C1 segment of cervical spinal cord (tissue), 14 donors: ENCODE results near the gene UBAC2.
A peak's percentile ranks its signal among the peaks of the same experiment; 100 is the strongest.
"Not testable (repeated sequence)": the region's sequence is repeated elsewhere in the genome, so short reads cannot be mapped to it uniquely, and the experiment has no call there.

Experiments used
- DNase-seq, 14 donors: peaks; one replicate each; lab custom pipeline; 2025; lab: John Stamatoyannopoulos, UW

Gene UBAC2

DNA sequence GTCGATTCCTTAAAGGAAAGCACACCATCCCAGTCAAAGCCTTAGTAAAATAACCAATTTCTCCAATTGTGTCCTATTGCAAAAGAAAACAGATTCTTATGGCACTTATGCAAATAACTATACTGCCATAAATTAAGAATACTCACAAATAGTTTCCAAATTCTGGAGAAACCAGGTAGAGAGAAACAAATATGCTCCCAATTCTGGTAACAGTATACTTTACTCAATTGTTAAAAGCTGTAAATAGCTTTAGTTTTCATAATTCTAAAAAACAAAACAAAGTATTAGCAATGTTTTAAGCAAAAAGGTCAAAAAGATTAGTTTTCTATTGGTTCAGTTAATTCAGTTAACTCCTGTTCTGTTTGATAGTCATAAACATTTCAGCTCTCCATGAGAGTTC is 18.2 kb upstream of the UBAC2 start:
- no peak for DNase-seq

DNA sequence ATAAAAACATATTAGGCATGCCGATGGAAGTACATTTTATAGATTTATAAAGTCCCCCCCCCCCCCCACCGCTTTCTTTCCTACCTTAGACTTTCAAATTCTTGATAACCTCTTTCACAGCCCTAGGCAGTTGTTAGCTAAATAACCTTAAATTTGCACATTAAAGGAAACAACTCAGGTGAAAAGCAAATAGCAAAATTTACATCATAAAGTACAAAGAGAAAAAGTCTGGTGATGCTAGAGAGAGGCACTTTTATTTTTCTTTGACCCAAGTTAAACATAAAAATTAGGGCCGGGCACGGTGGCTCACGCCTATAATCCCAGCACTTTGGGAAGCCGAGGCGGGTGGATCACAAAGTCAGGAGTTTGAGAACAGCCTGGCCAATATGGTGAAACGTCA is 15.0 kb upstream of the UBAC2 start:
- no peak for DNase-seq

DNA sequence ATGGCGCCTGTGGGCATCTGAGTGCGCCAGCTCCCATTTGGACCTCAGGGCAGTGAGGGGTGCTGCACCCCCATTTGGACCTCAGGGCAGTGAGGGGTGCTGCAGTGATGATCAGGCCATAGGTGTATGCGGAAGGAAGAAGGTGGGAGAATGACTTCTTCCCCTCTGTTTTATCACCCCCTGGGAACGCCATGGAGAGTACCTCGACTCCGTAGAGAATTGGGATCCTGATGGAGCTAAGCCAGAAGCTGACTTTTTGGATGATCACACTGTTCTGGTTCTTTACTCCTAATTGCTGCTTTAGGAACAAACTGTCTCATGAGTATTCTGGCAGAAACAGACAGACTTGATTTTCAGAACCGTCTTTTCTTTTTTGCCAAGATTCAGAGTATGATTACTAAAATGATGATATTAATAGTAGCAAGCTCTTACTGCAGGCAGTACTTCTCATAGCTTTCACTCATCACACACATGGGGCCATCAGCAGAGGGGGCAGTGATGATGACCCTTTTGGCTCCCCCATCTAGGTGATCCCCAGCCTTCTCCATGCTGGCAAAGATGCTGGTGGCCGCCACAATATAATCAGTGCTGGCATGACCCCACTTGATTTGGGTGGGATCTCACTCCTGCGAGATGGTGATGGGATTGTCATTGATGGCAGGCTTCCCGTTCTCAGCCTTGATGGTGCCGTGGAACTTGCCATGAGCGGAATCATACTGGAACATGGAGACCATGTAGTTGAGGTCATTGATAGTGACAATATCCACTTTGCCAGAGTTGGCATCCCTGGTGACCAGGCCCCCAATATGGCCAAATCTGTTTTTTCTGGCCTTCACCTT is 10.3 kb upstream of the UBAC2 start:
- DNase-seq = no peak

DNA sequence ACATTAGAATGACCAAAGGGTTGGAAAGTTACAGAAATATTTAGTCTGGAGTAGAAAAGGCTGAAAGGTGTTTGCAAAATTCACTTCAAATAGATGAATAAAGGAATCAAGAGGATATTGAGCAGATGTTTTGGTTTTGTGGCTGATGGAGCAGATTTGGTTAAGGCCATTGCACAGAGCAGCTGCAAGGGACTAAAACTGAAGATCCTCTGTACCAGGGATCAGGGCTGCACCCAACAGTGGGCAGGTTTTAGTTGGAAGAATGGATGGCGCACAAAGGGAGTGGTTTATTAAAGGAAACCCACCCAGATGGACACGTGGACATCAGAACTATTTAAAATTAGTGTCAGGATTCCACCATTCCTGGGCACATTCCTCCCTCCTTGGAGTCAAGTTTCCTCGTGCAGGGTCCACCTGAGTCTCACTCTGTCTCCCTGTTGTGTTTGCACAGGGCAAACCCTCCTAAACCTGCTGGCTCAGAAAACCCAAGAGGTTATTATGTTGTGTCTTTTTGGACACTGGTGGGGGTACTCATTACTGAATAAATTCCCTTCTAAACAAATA is 9.2 kb upstream of the UBAC2 start:
- DNase-seq = no peak

DNA sequence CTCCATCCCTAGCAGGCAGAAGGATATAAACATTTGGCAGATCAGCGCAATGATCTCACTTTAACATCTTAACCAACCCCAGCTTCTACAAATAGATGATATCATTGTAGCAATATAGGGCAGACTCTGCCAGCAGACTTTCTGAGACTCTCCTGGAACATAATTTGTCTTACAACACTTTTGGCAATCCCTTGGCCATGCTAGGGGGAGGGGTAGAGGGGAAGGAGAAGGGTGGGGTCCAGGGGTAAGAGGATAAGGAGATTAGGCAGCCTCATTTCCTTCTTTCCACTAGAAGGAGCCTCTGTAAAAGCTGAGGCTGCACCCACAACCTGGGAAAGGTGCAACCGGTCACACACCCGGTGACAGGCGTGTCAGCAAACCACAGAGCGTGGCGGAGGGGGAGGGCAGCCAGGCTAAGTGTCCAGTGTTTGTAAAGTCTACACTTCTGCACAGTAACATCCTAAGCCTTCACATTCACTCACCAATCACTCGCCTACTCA is 8.7 kb upstream of the UBAC2 start:
- no peak for DNase-seq

DNA sequence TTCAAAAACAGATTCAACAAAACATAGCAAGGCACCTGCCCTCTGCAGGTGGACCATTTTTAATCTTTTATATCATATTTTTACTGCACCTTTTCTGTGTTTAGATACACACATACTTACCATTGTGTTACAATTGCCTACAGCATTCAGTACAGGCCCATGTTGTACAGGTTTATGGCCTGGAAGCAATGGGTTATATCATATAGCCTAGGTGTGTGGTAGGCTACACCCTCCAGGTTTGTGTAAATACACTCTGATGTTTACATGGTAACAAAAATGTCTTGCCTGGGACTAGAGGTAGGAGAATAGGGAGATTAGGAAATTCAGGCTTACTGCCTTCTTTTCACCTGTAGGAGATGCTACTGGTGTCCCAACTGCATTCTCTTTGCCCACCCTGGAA is 8.2 kb upstream of the UBAC2 start:
- DNase-seq = no peak

DNA sequence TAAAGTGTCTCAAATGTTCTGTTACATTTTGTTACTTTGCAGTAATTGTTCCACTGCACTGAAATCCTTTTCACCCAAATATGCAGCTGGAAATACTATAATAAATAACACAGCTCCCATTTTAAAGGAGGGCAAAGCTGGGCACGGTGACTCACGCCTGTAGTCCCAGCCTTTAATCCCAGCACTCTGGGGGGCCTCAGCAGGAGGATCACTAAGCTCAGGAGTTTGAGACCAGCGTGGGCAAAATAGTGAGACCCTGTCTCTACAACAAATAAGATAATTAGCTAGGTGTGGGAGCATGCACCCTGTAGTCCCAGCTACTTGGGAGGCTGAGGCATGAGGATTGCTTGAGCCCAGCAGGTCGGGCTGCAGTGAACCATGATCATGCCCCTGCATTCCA is 7.5 kb upstream of the UBAC2 start:
- DNase-seq = no peak

DNA sequence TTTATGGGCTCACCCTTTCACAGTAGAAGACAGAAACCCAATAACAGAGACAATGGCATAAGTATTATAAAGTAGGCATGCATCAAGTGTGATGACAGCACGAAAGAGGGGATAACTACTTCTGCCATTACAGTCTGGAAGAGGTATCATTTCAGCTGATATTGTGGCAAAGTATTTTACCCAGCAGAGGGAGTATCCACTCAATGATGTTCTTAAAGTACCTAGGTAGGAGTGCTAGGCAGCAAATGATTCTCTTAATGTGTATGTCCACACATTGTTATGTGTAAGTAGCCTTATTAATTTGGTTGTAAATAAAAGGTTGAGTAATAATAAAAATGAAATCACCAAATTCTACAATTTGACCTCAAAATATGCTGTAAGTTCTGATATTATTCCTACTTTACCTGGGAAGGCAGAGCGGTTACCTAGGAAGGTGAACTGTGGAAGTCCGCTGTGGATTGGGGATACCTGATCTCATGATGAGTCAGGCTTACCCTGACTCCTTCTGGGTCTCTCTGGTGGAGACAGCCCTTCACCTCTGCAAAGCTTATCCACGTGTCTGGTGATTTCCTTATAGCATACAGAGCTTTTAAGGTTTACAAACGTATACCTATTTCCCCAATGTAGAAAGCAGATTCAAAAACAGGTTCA is 4.1 kb upstream of the UBAC2 start:
- DNase-seq = no peak

DNA sequence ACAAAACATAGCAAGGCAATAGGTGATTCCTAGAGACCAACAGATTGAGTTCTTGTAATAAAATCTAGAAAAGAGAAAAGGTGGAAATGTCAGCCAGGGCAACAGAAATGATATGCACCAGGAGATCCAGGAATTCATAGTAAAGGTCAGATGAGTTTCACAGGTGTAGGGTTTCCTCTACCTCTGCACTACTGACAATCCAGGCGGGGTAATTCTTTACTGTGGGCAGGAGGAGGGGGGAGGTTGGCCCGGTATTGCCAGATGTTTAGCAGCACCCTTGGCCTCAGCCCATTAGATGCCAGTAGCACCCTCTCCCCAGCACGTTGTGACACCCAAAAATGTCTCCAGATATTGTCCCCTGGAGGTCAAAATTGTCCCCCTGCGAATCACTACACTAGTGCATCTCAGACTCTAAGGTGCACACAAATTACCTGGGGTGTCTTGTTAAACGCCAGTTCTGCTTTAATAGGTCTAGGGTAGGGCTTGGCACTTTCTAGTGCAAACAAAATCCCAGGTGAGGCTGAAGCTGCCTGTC is 3.5 kb upstream of the UBAC2 start:
- no peak for DNase-seq

DNA sequence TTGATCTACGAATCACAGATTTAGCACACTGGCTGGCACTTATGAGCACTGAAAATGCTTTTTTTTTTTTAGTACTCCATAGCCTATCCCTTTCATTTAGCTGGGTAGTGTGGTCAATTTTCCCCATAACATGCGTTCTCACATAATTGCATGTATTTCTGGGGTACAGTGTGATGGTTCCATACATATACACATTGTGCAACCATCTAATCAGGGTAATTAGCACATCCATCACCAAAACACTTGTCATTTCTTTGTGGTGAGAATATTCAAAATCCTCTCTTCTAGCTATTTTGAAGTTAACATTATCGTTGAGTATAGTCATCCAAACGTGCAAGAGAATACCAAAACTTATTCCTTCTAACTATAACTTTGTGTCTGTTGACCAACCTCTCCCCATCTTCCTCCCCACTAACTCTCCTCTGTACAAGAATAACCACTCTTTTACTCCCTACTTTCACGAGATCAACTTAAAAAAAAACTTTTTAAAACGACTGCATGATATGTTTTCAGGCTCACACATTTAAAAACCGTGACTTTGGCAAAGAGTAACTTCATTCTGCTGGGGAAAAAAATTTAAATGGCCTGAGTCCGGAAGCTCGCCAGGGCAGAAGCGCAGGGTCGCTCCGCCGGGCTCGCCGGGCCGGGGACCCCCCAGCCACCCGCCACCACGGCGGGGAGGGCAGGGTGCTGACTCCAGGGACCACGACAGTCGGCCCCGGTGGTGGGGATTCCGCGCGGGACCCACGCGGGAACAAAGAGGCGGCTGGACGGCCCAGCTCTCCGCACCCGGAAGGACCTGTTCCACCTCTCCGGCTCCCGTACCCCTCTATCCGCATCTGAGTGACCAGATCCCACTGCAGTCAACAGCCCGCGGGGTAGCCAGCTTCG is 868 bp upstream of the UBAC2 start:
- DNase-seq = peak in 2 of 14 donors; percentile 51 to 73

DNA sequence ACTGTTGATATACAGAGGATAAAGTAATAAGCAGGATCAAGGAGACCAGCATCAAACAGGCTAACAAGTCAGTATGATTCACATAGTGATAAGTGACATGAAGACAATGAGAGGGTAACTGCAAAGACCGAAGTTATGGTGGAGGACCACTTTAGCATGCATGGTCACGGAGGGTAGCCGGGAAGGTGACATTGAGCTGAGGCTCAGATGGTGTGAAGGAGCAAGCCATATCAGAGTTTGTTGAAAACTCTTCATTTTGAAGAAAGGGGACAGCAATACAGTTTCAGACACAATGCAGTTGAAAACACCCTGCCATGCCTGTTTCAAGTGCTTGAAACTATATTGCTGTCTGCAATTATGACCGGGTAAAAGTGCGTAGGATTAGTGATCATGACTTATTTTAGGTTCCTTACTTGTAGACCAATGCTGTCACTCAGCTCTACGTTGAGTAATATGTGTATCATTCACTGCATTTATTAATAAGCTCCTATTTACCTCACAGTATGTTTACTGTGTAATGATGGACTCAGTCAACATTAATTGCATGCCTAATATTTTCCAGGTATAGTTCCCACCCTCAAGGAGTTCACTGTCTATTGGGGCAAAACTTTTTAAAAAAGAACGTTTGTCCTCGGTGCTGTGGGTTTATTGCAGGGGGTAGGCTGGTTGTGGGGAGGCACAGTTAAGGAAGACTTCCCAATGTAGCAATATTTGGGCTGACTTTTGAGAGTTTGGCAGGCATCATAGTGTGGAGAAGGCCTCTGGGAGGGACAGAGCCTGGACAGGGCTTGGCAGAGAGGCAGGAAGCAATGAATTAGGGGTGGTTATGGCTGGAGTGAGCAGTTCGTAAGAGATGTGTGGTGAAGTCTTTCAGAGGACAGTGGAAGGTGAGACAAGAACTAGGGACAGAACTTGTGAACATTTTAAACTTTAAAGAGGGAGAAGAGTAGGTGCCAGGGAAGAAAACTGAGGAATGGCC is 3.2 kb downstream of the UBAC2 start:
- no peak for DNase-seq

DNA sequence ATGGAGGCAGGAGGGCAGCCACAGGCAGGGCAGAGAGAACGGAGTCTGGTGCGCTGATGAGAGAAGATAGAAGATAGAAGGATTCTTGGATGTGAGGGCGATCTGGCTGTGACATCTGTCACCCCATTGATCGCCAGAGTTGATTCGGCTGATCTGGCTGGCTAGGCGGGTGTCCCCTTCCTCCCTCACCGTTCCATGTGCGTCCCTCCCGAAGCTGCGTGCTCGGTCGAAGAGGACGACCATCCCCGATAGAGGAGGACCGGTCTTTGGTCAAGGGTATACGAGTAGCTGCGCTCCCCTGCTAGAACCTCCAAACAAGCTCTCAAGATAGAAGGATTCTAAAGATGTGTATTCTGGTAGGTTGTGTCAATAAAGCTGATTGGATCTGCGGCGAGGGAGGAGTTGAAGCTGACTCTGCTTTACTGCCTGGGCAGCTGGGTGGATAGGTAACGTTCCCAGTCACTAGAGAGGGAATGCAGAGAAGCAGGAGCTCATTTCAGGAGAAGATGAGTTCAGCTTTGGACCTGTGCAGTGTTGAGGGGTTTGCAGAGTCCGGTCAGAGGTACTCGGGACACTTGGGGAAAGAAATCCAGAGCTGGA is 5.1 kb downstream of the UBAC2 start:
- DNase-seq = no peak

DNA sequence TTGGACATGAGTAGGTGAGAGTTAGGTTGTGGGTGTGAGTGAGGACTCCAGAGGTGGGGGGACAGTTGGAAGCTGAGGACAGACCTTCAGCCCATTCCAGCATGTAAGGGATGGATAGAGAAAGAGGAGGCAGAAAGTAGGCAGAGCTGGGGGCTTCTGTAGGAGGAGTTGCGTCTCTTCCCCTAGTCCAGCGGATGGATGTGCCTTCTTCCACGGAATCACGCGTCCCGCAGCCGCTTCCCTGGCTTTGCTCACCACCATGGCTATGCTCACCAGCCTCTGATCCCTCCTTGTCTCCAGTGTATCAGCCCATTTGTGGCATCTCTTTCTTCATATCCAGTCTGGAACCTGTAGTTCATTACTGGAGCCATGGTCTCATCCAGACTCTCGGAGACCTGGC is 5.6 kb downstream of the UBAC2 start:
- no peak for DNase-seq

DNA sequence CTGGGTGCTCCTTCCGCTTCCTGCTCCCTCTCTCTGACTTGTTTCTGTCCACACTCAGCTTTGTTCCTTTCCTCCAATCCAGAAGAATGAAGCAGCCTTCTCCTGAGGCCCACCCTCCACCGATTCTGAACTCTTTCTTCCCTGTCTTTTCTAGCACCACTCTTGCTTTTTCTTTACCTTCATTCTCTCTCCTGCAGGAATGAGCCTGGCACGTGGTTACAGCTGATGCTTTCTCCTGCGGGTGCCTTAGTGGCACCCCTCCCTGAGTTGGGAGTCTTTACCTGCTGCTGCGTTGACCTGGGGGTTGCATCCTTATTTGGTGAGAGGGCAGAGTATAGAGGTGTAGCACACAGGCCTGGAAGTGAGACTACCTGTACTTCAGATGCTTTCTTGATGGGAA is 6.2 kb downstream of the UBAC2 start:
- no peak for DNase-seq

DNA sequence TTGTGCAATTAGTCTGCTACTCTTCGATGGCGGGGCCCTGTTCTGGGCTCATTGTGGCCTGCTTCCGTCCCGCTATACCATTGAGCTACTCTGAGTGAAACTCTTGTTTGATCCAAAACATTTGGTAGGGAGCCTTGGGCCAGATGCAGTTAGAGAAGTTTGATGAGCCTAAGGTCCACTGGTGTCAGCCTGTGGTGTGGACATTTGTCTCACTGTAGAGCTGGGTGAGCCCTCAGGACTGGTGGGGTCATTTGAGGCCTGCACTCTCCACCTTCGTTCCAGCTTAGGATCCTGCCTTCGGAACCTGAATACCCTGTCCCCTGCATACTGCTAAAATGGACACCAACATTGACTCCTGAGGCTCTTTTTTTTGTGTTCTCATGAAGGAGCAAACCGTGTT is 6.9 kb downstream of the UBAC2 start:
- DNase-seq = no peak

DNA sequence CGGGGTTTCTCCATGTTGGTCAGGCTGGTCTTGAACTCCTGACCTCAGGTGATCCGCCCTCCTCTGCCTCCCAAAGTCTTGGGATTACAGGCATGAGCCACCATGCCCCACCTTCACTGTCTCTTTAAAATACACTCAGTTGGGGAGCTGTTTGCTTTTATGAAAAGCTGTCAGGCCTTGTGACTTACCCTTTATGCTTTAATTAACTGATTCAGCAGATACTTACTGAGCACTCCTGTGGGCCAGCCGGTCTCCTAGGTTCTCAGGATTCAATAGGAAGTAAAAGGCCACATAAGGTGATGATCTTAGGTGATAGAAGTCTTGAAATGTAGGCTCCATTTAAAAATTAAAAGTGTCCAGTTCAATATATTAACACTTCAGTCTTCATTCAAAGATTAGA is 7.5 kb downstream of the UBAC2 start:
- DNase-seq = no peak

DNA sequence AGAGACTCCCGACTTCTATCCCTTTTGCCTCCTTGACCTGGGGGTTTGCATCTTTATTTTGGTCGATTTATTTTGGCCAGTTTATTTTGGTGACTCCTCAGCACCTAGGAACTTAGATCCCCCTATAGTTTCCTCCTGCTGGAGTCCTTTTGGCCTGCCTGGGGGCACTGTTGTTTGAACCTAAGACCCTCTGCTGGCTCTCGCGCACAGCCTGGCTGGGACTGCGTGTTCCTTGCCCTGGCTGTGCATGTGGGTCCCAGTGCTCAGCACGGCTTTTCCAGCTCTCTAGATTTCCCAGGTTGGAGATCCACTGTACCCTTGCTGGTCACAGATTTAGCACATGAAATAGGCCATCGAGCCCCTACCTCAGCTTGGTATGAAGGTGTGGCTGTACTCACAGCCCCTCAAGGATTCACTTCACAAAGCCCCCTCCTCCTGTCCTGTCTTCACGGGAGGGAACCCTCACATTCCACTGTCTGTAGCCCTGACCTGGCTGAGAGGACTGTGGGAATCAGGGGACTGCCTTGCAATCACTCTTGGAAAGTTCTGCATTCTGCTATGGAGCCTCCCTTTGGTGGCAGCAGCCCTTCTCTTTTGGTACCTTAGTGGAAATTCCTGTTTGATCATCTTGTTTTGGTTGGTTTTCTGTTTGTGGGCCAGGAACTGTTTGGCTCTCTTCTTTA is 8.3 kb downstream of the UBAC2 start:
- DNase-seq = no peak

DNA sequence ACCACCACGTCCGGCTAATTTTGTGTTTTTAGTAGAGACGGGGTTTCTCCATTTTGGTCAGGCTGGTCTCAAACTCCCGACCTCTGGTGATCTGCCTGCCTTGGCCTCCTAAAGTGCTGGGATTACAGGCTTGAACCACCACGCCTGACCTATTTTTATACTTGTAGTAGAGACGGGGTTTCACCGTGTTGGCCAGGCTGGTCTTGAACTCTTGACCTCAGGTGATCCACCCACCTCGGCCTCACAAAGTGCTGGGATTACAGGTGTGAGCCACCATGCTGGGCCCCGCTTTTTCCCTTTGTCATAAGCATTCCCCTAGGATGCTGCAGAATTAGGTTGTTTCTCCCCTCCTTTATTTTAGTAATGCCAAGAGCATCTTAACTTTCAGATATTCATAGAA is 10.0 kb downstream of the UBAC2 start:
- not testable (repeated sequence) for DNase-seq

DNA sequence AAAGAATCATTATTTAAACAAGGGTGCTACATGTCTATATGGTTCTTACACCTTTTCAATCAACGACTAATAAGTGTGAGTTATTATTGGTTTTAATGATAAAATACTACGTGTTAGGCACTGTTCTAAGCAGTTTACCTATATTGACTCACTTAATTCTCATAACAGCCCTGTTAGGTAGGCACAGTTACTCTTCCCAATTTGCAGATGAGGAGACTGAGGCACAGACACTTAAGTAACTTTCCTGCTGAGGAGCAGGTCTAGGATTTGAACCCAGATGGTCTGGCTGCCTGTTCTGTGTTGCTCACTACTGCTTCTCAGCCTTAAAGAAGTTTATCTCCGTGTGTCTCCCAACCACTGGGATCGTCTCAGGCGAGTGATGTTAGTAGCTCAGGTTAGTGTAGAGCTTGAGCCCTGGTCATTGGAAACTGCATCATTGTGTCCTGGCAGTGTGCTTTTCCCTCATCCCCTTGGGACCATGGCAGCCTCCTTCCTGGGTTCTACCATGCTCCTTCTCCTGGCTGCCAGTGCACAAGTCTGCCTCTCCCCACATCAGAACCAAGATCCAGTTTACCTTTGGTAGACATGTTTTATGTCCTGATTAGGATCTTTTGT is 10.9 kb downstream of the UBAC2 start:
- DNase-seq = no peak
